Measurements from ENCODE around the gene GSE1.

Gene GSE1

DNA sequence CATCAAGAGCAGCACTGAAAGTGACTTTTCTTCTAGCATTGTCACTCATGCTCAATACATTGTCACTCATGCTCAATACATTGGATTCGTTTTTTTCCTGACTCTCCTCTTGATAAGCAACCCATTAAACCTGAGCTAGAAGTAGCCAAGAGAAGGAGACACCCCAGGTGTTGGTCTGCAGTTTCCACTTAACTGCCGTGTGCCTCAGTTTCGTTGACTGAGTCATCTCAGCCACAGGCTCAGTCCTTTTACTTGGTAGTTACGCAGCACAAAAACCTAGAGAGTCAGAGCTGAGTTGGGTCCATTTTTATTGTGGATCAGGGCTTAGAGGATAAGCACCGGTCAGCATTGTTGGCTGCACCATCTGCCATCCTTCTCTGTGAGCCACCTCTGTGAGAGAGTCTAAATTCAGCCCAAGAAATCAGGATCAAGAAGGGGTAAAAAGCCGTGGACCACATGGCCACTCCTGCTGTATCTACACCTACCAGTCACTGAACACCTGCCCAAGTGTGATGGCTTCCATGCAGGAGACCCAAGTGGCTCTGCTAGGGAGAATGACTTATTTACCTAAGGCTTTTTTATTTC, 64.4 kb downstream of the GSE1 start:
- TF ChIP-seq, protein P1, sequence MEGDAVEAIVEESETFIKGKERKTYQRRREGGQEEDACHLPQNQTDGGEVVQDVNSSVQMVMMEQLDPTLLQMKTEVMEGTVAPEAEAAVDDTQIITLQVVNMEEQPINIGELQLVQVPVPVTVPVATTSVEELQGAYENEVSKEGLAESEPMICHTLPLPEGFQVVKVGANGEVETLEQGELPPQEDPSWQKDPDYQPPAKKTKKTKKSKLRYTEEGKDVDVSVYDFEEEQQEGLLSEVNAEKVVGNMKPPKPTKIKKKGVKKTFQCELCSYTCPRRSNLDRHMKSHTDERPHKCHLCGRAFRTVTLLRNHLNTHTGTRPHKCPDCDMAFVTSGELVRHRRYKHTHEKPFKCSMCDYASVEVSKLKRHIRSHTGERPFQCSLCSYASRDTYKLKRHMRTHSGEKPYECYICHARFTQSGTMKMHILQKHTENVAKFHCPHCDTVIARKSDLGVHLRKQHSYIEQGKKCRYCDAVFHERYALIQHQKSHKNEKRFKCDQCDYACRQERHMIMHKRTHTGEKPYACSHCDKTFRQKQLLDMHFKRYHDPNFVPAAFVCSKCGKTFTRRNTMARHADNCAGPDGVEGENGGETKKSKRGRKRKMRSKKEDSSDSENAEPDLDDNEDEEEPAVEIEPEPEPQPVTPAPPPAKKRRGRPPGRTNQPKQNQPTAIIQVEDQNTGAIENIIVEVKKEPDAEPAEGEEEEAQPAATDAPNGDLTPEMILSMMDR (IDR thresholded peaks at IDR 0.05): no peak

DNA sequence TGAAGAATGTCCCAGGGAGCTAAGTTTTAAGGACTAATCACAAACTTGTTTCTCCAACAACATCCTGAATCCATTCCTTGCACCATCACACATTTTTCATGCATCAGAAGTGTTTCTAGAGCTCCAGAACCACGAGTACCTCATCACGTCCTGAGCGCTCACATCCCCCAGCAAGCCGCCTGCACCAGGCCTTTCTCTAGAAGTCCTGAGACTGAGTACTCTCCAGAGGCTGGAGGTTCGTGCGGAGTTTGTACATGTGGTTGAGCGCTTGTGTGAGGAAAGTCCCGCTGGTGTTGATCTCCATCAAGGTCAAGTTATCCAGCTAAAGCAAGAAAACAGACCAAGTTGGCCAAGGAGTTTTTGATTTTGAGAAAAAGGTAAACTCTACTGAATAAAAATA, 64.9 kb downstream of the GSE1 start:
- TF ChIP-seq, protein P1 (IDR thresholded peaks at IDR 0.05): no peak

DNA sequence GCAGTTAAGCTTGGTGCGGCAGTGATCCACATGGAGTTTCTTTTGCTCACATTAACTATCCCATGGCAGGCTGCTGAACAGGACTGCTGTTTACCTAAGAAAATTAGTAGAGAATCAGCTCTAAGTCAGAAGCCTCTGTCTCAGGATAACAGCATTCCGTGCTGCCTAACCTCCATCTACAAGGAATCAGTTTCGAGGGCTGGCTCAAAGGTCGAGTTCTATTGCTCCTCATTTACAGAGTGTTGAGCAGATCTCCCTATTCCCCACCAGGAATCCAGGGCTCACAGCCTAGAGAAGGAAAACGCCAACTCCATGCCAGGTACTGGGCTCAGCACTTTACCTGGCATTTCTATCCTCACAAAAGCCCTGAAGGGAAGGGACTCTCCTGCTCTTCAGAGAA, 65.7 kb downstream of the GSE1 start:
- TF ChIP-seq, protein P1 (IDR thresholded peaks at IDR 0.05): no peak

DNA sequence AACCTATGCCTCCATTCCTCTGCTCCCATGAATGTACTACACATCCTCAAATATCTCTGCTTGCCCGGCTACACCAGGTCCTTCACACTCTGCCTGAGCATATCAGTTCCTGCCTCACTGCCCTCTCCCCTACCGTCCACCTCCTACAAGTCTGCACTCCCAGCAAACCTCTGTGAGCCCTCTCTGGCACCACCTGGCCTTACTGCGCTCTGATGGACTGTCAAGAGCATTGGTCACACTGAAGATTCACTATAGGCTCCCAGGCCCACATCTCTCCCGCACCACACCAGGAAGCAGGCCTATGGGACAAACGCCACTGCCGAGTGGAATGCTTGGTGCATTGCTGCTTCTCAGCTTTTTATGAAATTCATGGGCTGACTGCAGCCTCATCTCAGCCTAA, 66.7 kb downstream of the GSE1 start:
- TF ChIP-seq, protein P1 (IDR thresholded peaks at IDR 0.05): no peak

DNA sequence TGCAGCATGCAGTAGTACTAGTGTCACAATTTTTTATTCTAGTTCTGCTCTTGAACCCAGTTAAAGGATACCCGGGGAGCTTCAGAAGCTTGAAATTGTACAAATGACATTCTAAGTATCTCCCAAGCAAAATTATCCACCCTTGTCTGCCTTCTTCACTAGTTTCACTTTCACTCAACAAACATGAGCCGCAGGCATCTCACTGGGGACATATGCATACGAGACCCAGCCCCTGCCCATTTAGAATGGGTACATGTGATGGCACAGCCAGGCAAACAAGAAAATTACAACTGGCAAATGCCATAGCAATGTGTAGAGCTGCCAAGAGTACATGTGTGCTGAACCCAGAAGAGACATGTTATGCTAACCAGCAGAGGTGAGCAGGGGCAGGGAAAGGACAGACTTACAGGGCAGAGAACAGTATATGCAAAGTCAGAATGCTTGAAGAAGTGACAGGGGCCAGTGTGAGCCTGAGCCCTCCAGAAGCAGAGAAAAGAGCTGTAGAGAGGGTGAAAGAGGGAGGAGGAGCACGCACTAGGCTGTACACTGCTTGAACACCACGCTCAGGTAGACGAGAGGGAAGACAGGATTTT, 67.3 kb downstream of the GSE1 start:
- TF ChIP-seq, protein P1 (IDR thresholded peaks at IDR 0.05): no peak

DNA sequence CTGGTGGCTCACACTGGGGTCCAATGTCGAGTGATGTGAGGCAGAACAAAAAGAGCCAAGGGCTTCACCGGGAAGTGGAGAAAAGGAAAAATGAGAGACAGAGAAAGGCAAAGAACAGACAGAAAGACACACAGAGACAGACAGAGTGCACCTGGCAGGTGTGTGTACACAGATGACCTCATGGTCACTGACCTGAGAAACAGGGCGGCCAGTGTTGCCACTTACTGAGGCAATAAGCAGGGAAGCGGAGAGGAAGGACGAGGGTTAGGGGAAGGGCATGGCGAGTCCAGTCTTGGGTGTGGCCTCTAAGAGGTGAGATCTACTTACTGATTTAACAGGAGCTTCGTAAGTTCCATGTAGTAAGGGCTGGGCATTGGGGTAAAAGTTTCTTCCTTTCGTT, 68.1 kb downstream of the GSE1 start:
- TF ChIP-seq, protein P1 (IDR thresholded peaks at IDR 0.05): no peak

DNA sequence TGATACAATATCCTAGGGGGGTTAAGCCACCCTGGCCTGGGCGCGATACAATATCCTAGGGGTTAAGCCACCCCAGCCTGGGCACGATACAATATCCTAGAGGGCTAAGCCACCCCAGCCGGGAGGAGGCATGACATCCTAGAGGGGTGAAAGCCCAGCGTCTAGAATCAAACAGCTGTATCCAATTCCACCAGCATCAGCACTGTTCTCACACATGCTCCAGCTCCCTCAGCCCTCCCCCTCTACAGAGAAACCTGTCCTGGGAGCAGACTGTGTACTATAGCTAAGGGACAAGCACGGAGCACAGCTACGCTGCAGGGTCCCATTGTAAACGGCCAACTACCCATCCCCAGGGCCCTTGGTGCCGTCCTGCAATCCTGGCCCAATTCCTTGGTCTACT, 69.4 kb downstream of the GSE1 start:
- TF ChIP-seq, protein P1 (IDR thresholded peaks at IDR 0.05): no peak

DNA sequence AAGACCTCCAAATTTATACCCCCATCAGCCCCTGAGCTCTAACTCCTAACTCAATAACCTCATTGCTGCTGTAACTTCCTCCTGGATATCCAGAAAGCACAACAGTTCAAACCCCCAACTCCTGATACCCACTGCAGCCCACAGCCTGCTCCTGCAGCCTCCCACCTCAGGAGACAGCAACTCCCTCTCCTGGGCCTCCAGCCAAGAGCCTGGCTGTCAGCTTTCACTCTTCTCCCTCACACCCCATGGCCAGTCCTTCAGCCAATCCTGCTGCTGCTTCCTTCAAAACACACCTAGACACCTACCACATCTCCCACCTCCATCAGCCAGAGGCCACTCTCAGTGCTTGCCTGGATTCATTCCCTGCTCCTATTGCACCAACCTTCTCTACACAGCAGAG, 70.2 kb downstream of the GSE1 start:
- TF ChIP-seq, protein P1 (IDR thresholded peaks at IDR 0.05): no peak
